ENCODE measurements around the gene RAB12. TPM values are rescaled to one million over a fixed set of nuclear protein-coding genes. Genes with fewer than 3 reads are reported as not detected.

The RAB12 gene
- total RNA-seq, 1 donor from 2014 or later: 49.4 TPM

GRCh38 chr18:8684577-8684976 is 75.3 kb downstream of the RAB12 start:
- Histone ChIP-seq H3K27me3 (ENCODE audit: insufficient read depth, low read length) (no peaks in the 10 kb centered on the region), H3K4me3 (ENCODE audit: insufficient read depth, low read depth, low read length) (no peak overlapping the region), H2AFZ (ENCODE audit: low read depth, low read length) (no peak overlapping the region), H3K36me3 (ENCODE audit: insufficient read depth, low read length) (no peaks in the 10 kb centered on the region), H4K20me1 (ENCODE audit: insufficient read depth, low read length) (no peaks in the 10 kb centered on the region), H3K4me1 (ENCODE audit: insufficient read depth, low read length) (peaks cover 11% of the 10 kb centered on the region), H3K4me2 (ENCODE audit: low read length) (no peak overlapping the region), H3K9me3 (ENCODE audit: insufficient read depth, low read depth, low read length) (no peaks in the 10 kb centered on the region), H3K27ac (ENCODE audit: low read depth, low read length) (no peak overlapping the region), H3K9ac (ENCODE audit: low read length) (no peak overlapping the region), H3K79me2 (ENCODE audit: insufficient read depth, low read length) (no peaks in the 10 kb centered on the region)
- H3K27me3 Mint-ChIP-seq (ENCODE audit: low read depth, unreplicated experiment): peaks cover 5% of the 10 kb centered on the region
- peaks cover 3% of the 10 kb centered on the region for H3K36me3 Mint-ChIP-seq (ENCODE audit: low read depth, unreplicated experiment)
- DNase-seq (ENCODE audit: low read depth) (no peak), FAIRE-seq (no peak)
- H3K4me3 Mint-ChIP-seq (ENCODE audit: unreplicated experiment): no peak overlapping the region
- H3K9me3 Mint-ChIP-seq (ENCODE audit: unreplicated experiment): no peaks in the 10 kb centered on the region
- H3K4me1 Mint-ChIP-seq (ENCODE audit: low read depth, unreplicated experiment): peaks cover 5% of the 10 kb centered on the region
- TF ChIP-seq, protein P1, sequence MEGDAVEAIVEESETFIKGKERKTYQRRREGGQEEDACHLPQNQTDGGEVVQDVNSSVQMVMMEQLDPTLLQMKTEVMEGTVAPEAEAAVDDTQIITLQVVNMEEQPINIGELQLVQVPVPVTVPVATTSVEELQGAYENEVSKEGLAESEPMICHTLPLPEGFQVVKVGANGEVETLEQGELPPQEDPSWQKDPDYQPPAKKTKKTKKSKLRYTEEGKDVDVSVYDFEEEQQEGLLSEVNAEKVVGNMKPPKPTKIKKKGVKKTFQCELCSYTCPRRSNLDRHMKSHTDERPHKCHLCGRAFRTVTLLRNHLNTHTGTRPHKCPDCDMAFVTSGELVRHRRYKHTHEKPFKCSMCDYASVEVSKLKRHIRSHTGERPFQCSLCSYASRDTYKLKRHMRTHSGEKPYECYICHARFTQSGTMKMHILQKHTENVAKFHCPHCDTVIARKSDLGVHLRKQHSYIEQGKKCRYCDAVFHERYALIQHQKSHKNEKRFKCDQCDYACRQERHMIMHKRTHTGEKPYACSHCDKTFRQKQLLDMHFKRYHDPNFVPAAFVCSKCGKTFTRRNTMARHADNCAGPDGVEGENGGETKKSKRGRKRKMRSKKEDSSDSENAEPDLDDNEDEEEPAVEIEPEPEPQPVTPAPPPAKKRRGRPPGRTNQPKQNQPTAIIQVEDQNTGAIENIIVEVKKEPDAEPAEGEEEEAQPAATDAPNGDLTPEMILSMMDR (IDR thresholded peaks at IDR 0.05; ENCODE audit: insufficient read depth, low read depth, low read length): no peak
- TF ChIP-seq EZH2 (IDR thresholded peaks at IDR 0.05; ENCODE audit: insufficient read depth, low read length): no peak
- H3K27ac Mint-ChIP-seq (ENCODE audit: unreplicated experiment): no peak overlapping the region

- Histone ChIP-seq H3K36me3 (ENCODE audit: insufficient read depth, low read length) (no peaks in the 10 kb centered on the region), H3K79me2 (ENCODE audit: insufficient read depth, low read length) (no peaks in the 10 kb centered on the region), H3K4me2 (ENCODE audit: low read length) (peak overlapping the region; percentile 43), H3K4me1 (ENCODE audit: insufficient read depth, low read length) (peaks cover 11% of the 10 kb centered on the region), H2AFZ (ENCODE audit: low read depth, low read length) (peak overlapping the region; percentile 78), H3K9ac (ENCODE audit: low read length) (peak overlapping the region; percentile 27), H4K20me1 (ENCODE audit: insufficient read depth, low read length) (no peaks in the 10 kb centered on the region), H3K9me3 (ENCODE audit: insufficient read depth, low read depth, low read length) (no peaks in the 10 kb centered on the region), H3K4me3 (ENCODE audit: insufficient read depth, low read depth, low read length) (no peak overlapping the region), H3K27ac (ENCODE audit: low read depth, low read length) (peak overlapping the region; percentile 29), H3K27me3 (ENCODE audit: insufficient read depth, low read length) (no peaks in the 10 kb centered on the region)
- Mint-ChIP-seq H3K4me3 (ENCODE audit: unreplicated experiment) (no peak overlapping the region), H3K27me3 (ENCODE audit: low read depth, unreplicated experiment) (peaks cover 5% of the 10 kb centered on the region), H3K9me3 (ENCODE audit: unreplicated experiment) (no peaks in the 10 kb centered on the region), H3K27ac (ENCODE audit: unreplicated experiment) (peak overlapping the region; percentile 55), H3K36me3 (ENCODE audit: low read depth, unreplicated experiment) (peaks cover 3% of the 10 kb centered on the region), H3K4me1 (ENCODE audit: low read depth, unreplicated experiment) (peaks cover 5% of the 10 kb centered on the region)
- DNase-seq (ENCODE audit: low read depth) (peak; percentile 70), FAIRE-seq (no peak)
- TF ChIP-seq, protein P1 (IDR thresholded peaks at IDR 0.05; ENCODE audit: insufficient read depth, low read depth, low read length): no peak
- TF ChIP-seq EZH2 (IDR thresholded peaks at IDR 0.05; ENCODE audit: insufficient read depth, low read length): no peak
Observed at GRCh38 chr18:8685141-8685913, 76.1 kb downstream of the RAB12 start.

DNA sequence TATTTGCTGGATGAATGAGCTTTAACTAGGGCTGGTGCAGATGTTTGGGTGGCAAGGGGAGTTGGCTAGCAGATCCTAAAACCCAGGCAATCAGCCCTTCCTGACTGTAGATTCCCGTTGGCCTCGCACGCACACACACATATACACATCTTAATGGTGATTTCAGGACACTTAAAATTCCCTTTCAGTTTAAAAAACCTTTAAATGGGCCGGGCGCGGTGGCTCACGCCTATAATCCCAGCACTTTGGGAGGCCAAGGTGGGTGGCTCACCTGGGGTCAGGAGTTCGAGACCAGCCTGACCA is 76.6 kb downstream of the RAB12 start:
- DNase-seq (ENCODE audit: low read depth): no peak
- peaks cover 5% of the 10 kb centered on the region for H3K4me1 Mint-ChIP-seq (ENCODE audit: low read depth, unreplicated experiment)
- no peak overlapping the region for H3K27ac Mint-ChIP-seq (ENCODE audit: unreplicated experiment)
- H3K9me3 Mint-ChIP-seq (ENCODE audit: unreplicated experiment): no peaks in the 10 kb centered on the region
- Histone ChIP-seq H3K27me3 (ENCODE audit: insufficient read depth, low read length) (no peaks in the 10 kb centered on the region), H2AFZ (ENCODE audit: low read depth, low read length) (peak overlapping the region; percentile 78), H4K20me1 (ENCODE audit: insufficient read depth, low read length) (no peaks in the 10 kb centered on the region), H3K36me3 (ENCODE audit: insufficient read depth, low read length) (no peaks in the 10 kb centered on the region), H3K4me1 (ENCODE audit: insufficient read depth, low read length) (peaks cover 11% of the 10 kb centered on the region), H3K4me3 (ENCODE audit: insufficient read depth, low read depth, low read length) (no peak overlapping the region), H3K9me3 (ENCODE audit: insufficient read depth, low read depth, low read length) (no peaks in the 10 kb centered on the region), H3K9ac (ENCODE audit: low read length) (no peak overlapping the region), H3K4me2 (ENCODE audit: low read length) (peak overlapping the region; percentile 43), H3K27ac (ENCODE audit: low read depth, low read length) (no peak overlapping the region), H3K79me2 (ENCODE audit: insufficient read depth, low read length) (no peaks in the 10 kb centered on the region)
- peaks cover 5% of the 10 kb centered on the region for H3K27me3 Mint-ChIP-seq (ENCODE audit: low read depth, unreplicated experiment)
- FAIRE-seq: no peak
- no peak overlapping the region for H3K4me3 Mint-ChIP-seq (ENCODE audit: unreplicated experiment)
- no peak for TF ChIP-seq EZH2 (IDR thresholded peaks at IDR 0.05; ENCODE audit: insufficient read depth, low read length)
- peaks cover 3% of the 10 kb centered on the region for H3K36me3 Mint-ChIP-seq (ENCODE audit: low read depth, unreplicated experiment)

All from astrocyte (in vitro differentiated cells and primary cell).